Measurements from ENCODE around the gene RNU7-1. TPM values are rescaled to one million over a fixed set of nuclear protein-coding genes. Genes with fewer than 3 reads are reported as not detected.

RNU7-1 gene
- total and polyA plus RNA-seq, 2 of the 4 experiments (the other 2 are of a cell fraction), result not detected

DNA sequence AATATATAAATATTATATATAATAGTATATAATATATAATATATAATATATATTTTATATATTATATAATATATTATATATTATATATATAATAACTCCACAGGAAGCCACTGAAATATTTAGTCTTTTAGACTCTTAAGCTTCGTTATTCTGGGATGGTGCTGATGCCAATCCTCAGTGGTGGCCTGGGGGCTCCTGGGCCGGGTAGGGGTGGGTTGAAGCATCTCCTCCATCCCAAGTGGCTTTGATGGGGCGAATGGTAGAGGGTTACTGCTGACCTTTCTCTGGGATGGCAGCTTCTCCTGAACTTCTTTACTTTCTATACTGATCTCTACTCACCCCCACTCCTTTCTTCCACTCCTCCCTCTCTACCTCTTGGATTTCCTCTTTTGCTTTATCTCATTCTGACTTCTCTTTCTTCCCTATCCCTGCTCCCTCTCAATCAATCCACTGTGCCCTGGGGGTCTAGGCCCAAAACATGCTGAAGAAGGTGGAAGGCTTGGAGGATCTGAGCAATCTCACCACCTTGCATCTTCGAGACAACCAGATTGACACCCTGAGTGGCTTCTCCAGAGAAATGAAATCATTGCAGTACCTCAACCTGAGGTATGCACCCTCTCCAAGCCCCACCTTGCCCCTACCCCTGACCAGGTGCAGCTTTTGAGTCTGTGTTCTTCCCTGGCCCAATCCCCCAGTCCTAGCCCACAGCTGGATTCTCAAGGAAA, 34.0 kb upstream of the RNU7-1 start:
- in situ Hi-C loops (cut with MboI; ENCODE audit: low sequenced_read_pairs), result no loop called here
- POLR2A ChIA-PET (ENCODE audit: unreplicated experiment), result no interaction called here

More for the DNA sequence above, 34.0 kb upstream of the RNU7-1 start:
- Histone ChIP-seq H3K14ac (replicated peaks; ENCODE audit: low read depth, low read length) (no peak overlapping the region), H4K8ac (ENCODE audit: low read depth in 2 of 2, low read length in 2 of 2) (no peak overlapping the region), H3K27ac (ENCODE audit: insufficient read depth, low read length) (no peak overlapping the region), H3K79me1 (ENCODE audit: low read depth in 1 of 2, low read length in 2 of 2) (peaks cover 3 to 6% of the 10 kb centered on the region in 2 experiments; a peak in 2 of 4 replicates), H2AFZ (replicated peaks; ENCODE audit: low read length, poor library complexity) (no peak overlapping the region), H2BK15ac (ENCODE audit: low read depth, low read length) (no peak overlapping the region), H3K23ac (ENCODE audit: low read depth, low read length) (no peak overlapping the region), H3K9me3 (ENCODE audit: control insufficient read depth, insufficient read depth, low read length) (no peaks in the 10 kb centered on the region), H4K5ac (ENCODE audit: low read depth, low read length) (no peak overlapping the region), H3K18ac (ENCODE audit: low read depth, low read length) (no peak overlapping the region), H3K56ac (ENCODE audit: extremely low read depth, insufficient read depth, low read length) (no peak overlapping the region), H3K4ac (ENCODE audit: low read depth, low read length) (no peak overlapping the region), H2BK120ac (ENCODE audit: low read depth, low read length) (no peak overlapping the region), H2AK5ac (ENCODE audit: low read depth, low read length) (no peak overlapping the region), H3K9ac (ENCODE audit: low read depth, low read length) (no peak overlapping the region), H3K27me3 (ENCODE audit: control insufficient read depth, insufficient read depth, low read length) (no peaks in the 10 kb centered on the region), H4K20me1 (ENCODE audit: insufficient read depth, low read length) (no peaks in the 10 kb centered on the region), H3K36me3 (ENCODE audit: control insufficient read depth, insufficient read depth, low read length) (no peaks in the 10 kb centered on the region; the same call in 1 of the 2 replicates), H3K4me2 (ENCODE audit: low read depth, low read length) (no peak overlapping the region), H4K91ac (ENCODE audit: insufficient read depth, low read depth, low read length) (no peak overlapping the region), H2BK20ac (ENCODE audit: low read depth, low read length) (no peak overlapping the region), H2AK9ac (replicated peaks; ENCODE audit: low read depth, low read length, poor library complexity) (no peak overlapping the region), H3K4me3 (ENCODE audit: insufficient read depth, low read depth, low read length) (no peak overlapping the region), H3K9me1 (ENCODE audit: insufficient read depth, low read length) (peaks cover 4% of the 10 kb centered on the region; the same call in 1 of the 2 replicates), H3K4me1 (ENCODE audit: control insufficient read depth, insufficient read depth, low read length) (peaks cover 10% of the 10 kb centered on the region), H2BK5ac (ENCODE audit: low read depth, low read length, poor library complexity, severe bottlenecking) (no peak overlapping the region)
- DNase-seq (no peak), ATAC-seq (ENCODE audit: low read depth) (no peak)
- intact Hi-C loops (cut with micrococcal nuclease), result no loop called here
- WGBS, 2 experiments (ENCODE audit: extremely low coverage in 2 of 2, insufficient read length in 1 of 2), result 100% methylated on average over 1 of the region's 4 CpGs; no CpG with 5 or more reads in 1 of the 2 experiments
- CTCF ChIA-PET, result interaction anchor here (1.8 kb wide), 1 partner anchor 19 kb away, joined by 5 read pairs; no protein-coding TSS in a partner anchor
- no TSS peak for BruUV-seq (replicated peaks)
- TF ChIP-seq, protein P1, sequence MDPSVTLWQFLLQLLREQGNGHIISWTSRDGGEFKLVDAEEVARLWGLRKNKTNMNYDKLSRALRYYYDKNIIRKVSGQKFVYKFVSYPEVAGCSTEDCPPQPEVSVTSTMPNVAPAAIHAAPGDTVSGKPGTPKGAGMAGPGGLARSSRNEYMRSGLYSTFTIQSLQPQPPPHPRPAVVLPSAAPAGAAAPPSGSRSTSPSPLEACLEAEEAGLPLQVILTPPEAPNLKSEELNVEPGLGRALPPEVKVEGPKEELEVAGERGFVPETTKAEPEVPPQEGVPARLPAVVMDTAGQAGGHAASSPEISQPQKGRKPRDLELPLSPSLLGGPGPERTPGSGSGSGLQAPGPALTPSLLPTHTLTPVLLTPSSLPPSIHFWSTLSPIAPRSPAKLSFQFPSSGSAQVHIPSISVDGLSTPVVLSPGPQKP (IDR thresholded peaks at IDR 0.05; ENCODE audit: borderline replicate concordance, low read depth, low read length), result no peak
- TF ChIP-seq MAFK (IDR thresholded peaks at IDR 0.05; ENCODE audit: low read depth, low read length) (no peak), NFE2L2 (IDR thresholded peaks at IDR 0.05; ENCODE audit: low read depth, low read length) (no peak), POLR2A (IDR thresholded peaks at IDR 0.05; ENCODE audit: low read depth, low read length) (no peak), BHLHE40 (IDR thresholded peaks at IDR 0.05; ENCODE audit: low read depth, low read length) (no peak), RFX5 (IDR thresholded peaks at IDR 0.05; ENCODE audit: low read depth, low read length) (no peak), MAZ (IDR thresholded peaks at IDR 0.05; ENCODE audit: borderline replicate concordance, low read depth, low read length) (no peak), RCOR1 (IDR thresholded peaks at IDR 0.05; ENCODE audit: insufficient replicate concordance, low read length) (no peak), FOS (IDR thresholded peaks at IDR 0.05; ENCODE audit: low read depth, low read length) (no peak), MXI1 (IDR thresholded peaks at IDR 0.05; ENCODE audit: borderline replicate concordance, low read depth, low read length) (no peak), SMC3 (IDR thresholded peaks at IDR 0.05; ENCODE audit: low read depth, low read length) (no peak), CHD1 (IDR thresholded peaks at IDR 0.05; ENCODE audit: low read depth, low read length) (no peak), RAD21 (IDR thresholded peaks at IDR 0.05; ENCODE audit: low read length) (no peak), CEBPB (IDR thresholded peaks at IDR 0.05; ENCODE audit: low read depth, low read length) (no peak)
- TF ChIP-seq, protein P2, sequence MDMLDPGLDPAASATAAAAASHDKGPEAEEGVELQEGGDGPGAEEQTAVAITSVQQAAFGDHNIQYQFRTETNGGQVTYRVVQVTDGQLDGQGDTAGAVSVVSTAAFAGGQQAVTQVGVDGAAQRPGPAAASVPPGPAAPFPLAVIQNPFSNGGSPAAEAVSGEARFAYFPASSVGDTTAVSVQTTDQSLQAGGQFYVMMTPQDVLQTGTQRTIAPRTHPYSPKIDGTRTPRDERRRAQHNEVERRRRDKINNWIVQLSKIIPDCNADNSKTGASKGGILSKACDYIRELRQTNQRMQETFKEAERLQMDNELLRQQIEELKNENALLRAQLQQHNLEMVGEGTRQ (IDR thresholded peaks at IDR 0.05; ENCODE audit: low read depth, low read length), result no peak
- TF ChIP-seq, protein P3, sequence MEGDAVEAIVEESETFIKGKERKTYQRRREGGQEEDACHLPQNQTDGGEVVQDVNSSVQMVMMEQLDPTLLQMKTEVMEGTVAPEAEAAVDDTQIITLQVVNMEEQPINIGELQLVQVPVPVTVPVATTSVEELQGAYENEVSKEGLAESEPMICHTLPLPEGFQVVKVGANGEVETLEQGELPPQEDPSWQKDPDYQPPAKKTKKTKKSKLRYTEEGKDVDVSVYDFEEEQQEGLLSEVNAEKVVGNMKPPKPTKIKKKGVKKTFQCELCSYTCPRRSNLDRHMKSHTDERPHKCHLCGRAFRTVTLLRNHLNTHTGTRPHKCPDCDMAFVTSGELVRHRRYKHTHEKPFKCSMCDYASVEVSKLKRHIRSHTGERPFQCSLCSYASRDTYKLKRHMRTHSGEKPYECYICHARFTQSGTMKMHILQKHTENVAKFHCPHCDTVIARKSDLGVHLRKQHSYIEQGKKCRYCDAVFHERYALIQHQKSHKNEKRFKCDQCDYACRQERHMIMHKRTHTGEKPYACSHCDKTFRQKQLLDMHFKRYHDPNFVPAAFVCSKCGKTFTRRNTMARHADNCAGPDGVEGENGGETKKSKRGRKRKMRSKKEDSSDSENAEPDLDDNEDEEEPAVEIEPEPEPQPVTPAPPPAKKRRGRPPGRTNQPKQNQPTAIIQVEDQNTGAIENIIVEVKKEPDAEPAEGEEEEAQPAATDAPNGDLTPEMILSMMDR (conservative IDR thresholded peaks at IDR 0.05; ENCODE audit: low read depth, low read length), result no peak
- dilution Hi-C loops (cut with HindIII; ENCODE audit: low sequenced_read_pairs, unreplicated experiment), result no loop called here

Measured in IMR-90 (cell line).